Heart right ventricle (tissue), 16 donors: ENCODE measurements around the gene SLC17A9. TPM values are rescaled to one million over a fixed set of nuclear protein-coding genes. Genes with fewer than 3 reads are reported as not detected.

Experiments
- ATAC-seq, 8 donors: fragments of 200-7000 bp; cut with Tn5 transposase; one replicate each; pipeline ENCODE4 v1.9.1; 2020; ENCODE audit warnings: mild to moderate bottlenecking in 8 of 8, moderate library complexity in 8 of 8, moderate number of reproducible peaks in 1 of 8
- DNase-seq, 2 donors: peaks; one replicate each; pipeline ENCODE4 v3.0.0-alpha.2; 2020
- H3K27ac ChIP-seq, 10 donors: fragments of 200-600 bp; sonication (generic) in 2 of 10; one replicate each; pipeline versions ENCODE4 v1.5.0 to v1.8.0; 2020 to 2022; ENCODE audit warnings: mild to moderate bottlenecking in 3 of 10
- H3K27me3 ChIP-seq, 7 donors: fragments of 200-600 bp; one replicate each; pipeline ENCODE4 v1.8.0; 2021 to 2022; ENCODE audit warnings: mild to moderate bottlenecking in 2 of 7
- H3K36me3 ChIP-seq, 9 donors: fragments of 200-600 bp; sonication (generic) in 1 of 9; one replicate each; pipeline versions ENCODE4 v1.5.0 to v1.8.0; 2020 to 2022; ENCODE audit warnings: mild to moderate bottlenecking in 2 of 9
- H3K4me1 ChIP-seq, 9 donors: fragments of 200-600 bp; sonication (generic) in 1 of 9; one replicate each; pipeline versions ENCODE4 v1.5.0 to v1.8.0; 2020 to 2022; ENCODE audit warnings: mild to moderate bottlenecking in 4 of 9
- H3K4me3 ChIP-seq, 10 donors: fragments of 200-600 bp; sonication (generic) in 2 of 10; one replicate each; pipeline versions ENCODE4 v1.5.0 to v1.8.0; 2020 to 2022; ENCODE audit warnings: mild to moderate bottlenecking in 7 of 10, moderate library complexity in 2 of 10
- H3K9me3 ChIP-seq, 11 donors: fragments of 200-600 bp in 10 of 11; sonication (generic) in 2 of 11; one replicate each; pipeline versions ENCODE4 v1.5.0 to v1.8.0; 2013 to 2022; ENCODE audit warnings: mild to moderate bottlenecking in 2 of 11, control low read depth in 1 of 11, moderate library complexity in 1 of 11
- WGBS, 2 donors: extraction: QIAGEN DNeasy Blood & Tissue Kit; methylation state at CpG; one replicate each; pipeline ENCODE4 v1.1.7; 2013; ENCODE audit warnings: inconsistent platforms in 1 of 2; 5-methylcytosine and 5-hydroxymethylcytosine counted together
- intact Hi-C, 10 donors: fragments of 100-400 bp; cut with DNase I; formaldehyde crosslinking; loops; one replicate each; pipeline versions ENCODE4 v1.11.1 to v1.14.2; 2022
- polyA plus RNA-seq, 2 donors: library from polyadenylated mRNA; stranded (reverse); fragments of 200-250 nt; gene quantifications; one replicate each; pipeline ENCODE4 v1.2.3, GENCODE V29; 2013
- total RNA-seq, 10 donors: library from RNA; stranded (reverse); fragmentation: NEBNext Ultra II Directional in 3 of 10; extraction: Animal tissue kit (Norgen Biotek cat#: 25700) in 3 of 10; gene quantifications; one replicate each; pipeline versions ENCODE4 v1.2.1 to v1.2.4, GENCODE V29; 2021 to 2023
- TF ChIP-seq, protein P1 (sequence below), 9 donors: fragments of 200-600 bp; sonication (generic) in 2 of 9; IDR thresholded peaks; one replicate each; pipeline versions ENCODE4 v1.5.0 to v1.8.0; 2021 to 2022; ENCODE audit warnings: antibody characterized with exemption in 9 of 9, mild to moderate bottlenecking in 5 of 9, moderate library complexity in 1 of 9
- donor health status: Arrhythmogenic right ventricular cardiomyopathy.
- donor health status: ischemic (EF 13 %, LVEDD 7.1; RV severe dilation, severe dysfunction).
- donor health status: healthy with polysubstance abuse.
- donor health status: DM: no; HTN: yes; CAD: no.
- donor health status: DM: no; HTN: no; CAD: no.
- donor health status: ischemic (EF 25% LVEDD 6.9; RV normal size, moderate dysfunction).
- donor health status: ischemic (EF 25% LVEDD 5.7; RV mildly dilated, moderate dysfunction).
- donor health status: healthy.
- donor health status: DM: yes; HTN: yes; CAD: no.
- donor health status: Ischemic cardiomyopathy.
- donor health status: ischemic (EF 35%, LVEDD 5.7; RV mildly dilated, moderate dysfunction).
- donor health status: nonischemic (EF 11% LVEDD 7.7; RV severe dilation, severe dysfunction).
- donor health status: DM: yes; HTN: yes; CAD: no.
- donor health status: PGD.
- donor health status: ischemic (EF 29% LVEDD 5.4; RV normal size, mild dysfunction).
- donor health status: nonischemic (EF 23%, LVEDD 6.1; RV moderate dilation, normal function).

SLC17A9 gene
- total and polyA plus RNA-seq, 12 donors: 0.19 to 8.3 (median 1.0) TPM

DNA sequence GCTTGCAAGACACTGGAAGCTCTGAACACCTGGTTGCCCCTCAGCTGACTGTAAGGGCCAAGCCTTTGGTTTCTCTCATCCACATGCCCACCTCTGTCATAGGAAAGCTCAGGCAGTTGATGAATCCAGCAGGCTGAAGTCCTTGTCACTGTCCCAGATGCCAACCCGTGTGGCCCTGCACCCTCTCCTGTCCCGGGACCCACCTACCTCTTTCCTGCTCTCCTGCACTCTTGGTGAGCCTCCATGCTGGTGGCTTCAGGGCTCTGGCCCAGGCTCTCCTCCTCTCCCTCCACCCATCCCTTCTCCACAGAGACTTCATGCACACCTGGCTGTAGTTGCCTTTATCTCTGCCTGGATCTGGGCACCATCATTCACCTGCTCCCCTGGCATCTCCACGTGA lies 18.5 kb upstream of the SLC17A9 start:
- H3K27ac ChIP-seq: no peak overlapping the region
- 44 to 77% methylated on average over 3 of the region's 3 CpGs for WGBS, 2 donors

GRCh38 chr20:62935204-62935967 lies 17.1 kb upstream of the SLC17A9 start:
- 82 to 90% methylated on average over 12 of the region's 12 CpGs for WGBS, 2 donors
- H3K36me3 ChIP-seq: peaks cover 0 to 33% (median 0%) of the 10 kb centered on the region in 9 donors
- intact Hi-C loops: loop anchor here in 2 of 10 donors (5.0 to 10.0 kb wide), 2 partner anchors 33 to 61 kb away; no protein-coding TSS in a partner anchor
- H3K9me3 ChIP-seq: no peaks in the 10 kb centered on the region
- H3K27ac ChIP-seq: no peak overlapping the region
- DNase-seq: no peak
- TF ChIP-seq, protein P1, sequence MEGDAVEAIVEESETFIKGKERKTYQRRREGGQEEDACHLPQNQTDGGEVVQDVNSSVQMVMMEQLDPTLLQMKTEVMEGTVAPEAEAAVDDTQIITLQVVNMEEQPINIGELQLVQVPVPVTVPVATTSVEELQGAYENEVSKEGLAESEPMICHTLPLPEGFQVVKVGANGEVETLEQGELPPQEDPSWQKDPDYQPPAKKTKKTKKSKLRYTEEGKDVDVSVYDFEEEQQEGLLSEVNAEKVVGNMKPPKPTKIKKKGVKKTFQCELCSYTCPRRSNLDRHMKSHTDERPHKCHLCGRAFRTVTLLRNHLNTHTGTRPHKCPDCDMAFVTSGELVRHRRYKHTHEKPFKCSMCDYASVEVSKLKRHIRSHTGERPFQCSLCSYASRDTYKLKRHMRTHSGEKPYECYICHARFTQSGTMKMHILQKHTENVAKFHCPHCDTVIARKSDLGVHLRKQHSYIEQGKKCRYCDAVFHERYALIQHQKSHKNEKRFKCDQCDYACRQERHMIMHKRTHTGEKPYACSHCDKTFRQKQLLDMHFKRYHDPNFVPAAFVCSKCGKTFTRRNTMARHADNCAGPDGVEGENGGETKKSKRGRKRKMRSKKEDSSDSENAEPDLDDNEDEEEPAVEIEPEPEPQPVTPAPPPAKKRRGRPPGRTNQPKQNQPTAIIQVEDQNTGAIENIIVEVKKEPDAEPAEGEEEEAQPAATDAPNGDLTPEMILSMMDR (IDR thresholded peaks at IDR 0.05): no peak
- no peaks in the 10 kb centered on the region for H3K27me3 ChIP-seq
- H3K4me1 ChIP-seq: peaks cover 16 to 48% (median 37%) of the 10 kb centered on the region in 9 donors
- peak overlapping the region in 4 of 10 donors; percentile 3 to 95 (median 90) for H3K4me3 ChIP-seq
- no peak for ATAC-seq

More for the DNA sequence above, 18.5 kb upstream of the SLC17A9 start:
- intact Hi-C loops: loop anchor here in 1 of 10 donors (10.0 kb wide), 1 partner anchor 59 kb away; no protein-coding TSS in a partner anchor
- DNase-seq (no peak), ATAC-seq (no peak)
- Histone ChIP-seq H3K4me1 (peaks cover 14 to 48% (median 39%) of the 10 kb centered on the region in 9 donors), H3K4me3 (no peak overlapping the region), H3K27me3 (no peaks in the 10 kb centered on the region), H3K9me3 (no peaks in the 10 kb centered on the region), H3K36me3 (peaks cover 0 to 33% (median 0%) of the 10 kb centered on the region in 9 donors)
- TF ChIP-seq, protein P1 (IDR thresholded peaks at IDR 0.05): no peak

GRCh38 chr20:62935968-62936585 lies 16.4 kb upstream of the SLC17A9 start:
- TF ChIP-seq, protein P1 (IDR thresholded peaks at IDR 0.05): no peak
- H3K36me3 ChIP-seq: peaks cover 0 to 37% (median 0%) of the 10 kb centered on the region in 9 donors
- ATAC-seq (no peak), DNase-seq (no peak)
- H3K9me3 ChIP-seq: no peaks in the 10 kb centered on the region
- H3K27me3 ChIP-seq: no peaks in the 10 kb centered on the region
- H3K27ac ChIP-seq: peak overlapping the region in 1 of 10 donors; percentile 95
- 87% methylated on average over 22 of the region's 22 CpGs for WGBS, 2 donors
- peaks cover 19 to 54% (median 40%) of the 10 kb centered on the region in 9 donors for H3K4me1 ChIP-seq
- peak overlapping the region in 9 of 10 donors; percentile 82 to 97 (median 93) for H3K4me3 ChIP-seq
- intact Hi-C loops: loop anchor here in 2 of 10 donors (5.0 to 10.0 kb wide), 2 partner anchors 34 to 61 kb away; no protein-coding TSS in a partner anchor
